Activated naive CD4-positive, alpha-beta T cell treated with anti-CD3 and anti-CD28 coated beads, Interleukin-2, amount 10 ng/mL, durations not matched to agents 7 days and 5 days (primary cell): Measurements from ENCODE around the gene CIC.
A peak's percentile ranks its signal among the peaks of the same experiment; 100 is the strongest.

Experiments
- CTCF ChIA-PET: fragments of 350-600 bp; sonication (Branson Sonifier 250); formaldehyde crosslinking; loops from one replicate; lab custom pipeline; 2021; ENCODE audit warnings: antibody characterized with exemption; lab: Charles Lee
- DNase-seq: peaks from one replicate; pipeline ENCODE4 v3.0.0-alpha.2; 2020
- H3K27ac Mint-ChIP-seq: one replicate; pipeline ENCODE4 v1.8.0; 2021; ENCODE audit warnings: mild to moderate bottlenecking, moderate library complexity, mixed read lengths
- H3K27me3 Mint-ChIP-seq: one replicate; pipeline ENCODE4 v1.8.0; 2021; ENCODE audit warnings: mild to moderate bottlenecking, mixed read lengths
- H3K36me3 Mint-ChIP-seq: one replicate; pipeline ENCODE4 v1.8.0; 2021; ENCODE audit warnings: mixed read lengths
- H3K4me1 Mint-ChIP-seq: one replicate; pipeline ENCODE4 v1.8.0; 2021; ENCODE audit warnings: mixed read lengths
- H3K4me3 Mint-ChIP-seq: one replicate; pipeline ENCODE4 v1.8.0; 2021; ENCODE audit warnings: mild to moderate bottlenecking, moderate library complexity, mixed read lengths
- H3K9me3 Mint-ChIP-seq: one replicate; pipeline ENCODE4 v1.8.0; 2021; ENCODE audit warnings: mixed read lengths

CIC gene

DNA sequence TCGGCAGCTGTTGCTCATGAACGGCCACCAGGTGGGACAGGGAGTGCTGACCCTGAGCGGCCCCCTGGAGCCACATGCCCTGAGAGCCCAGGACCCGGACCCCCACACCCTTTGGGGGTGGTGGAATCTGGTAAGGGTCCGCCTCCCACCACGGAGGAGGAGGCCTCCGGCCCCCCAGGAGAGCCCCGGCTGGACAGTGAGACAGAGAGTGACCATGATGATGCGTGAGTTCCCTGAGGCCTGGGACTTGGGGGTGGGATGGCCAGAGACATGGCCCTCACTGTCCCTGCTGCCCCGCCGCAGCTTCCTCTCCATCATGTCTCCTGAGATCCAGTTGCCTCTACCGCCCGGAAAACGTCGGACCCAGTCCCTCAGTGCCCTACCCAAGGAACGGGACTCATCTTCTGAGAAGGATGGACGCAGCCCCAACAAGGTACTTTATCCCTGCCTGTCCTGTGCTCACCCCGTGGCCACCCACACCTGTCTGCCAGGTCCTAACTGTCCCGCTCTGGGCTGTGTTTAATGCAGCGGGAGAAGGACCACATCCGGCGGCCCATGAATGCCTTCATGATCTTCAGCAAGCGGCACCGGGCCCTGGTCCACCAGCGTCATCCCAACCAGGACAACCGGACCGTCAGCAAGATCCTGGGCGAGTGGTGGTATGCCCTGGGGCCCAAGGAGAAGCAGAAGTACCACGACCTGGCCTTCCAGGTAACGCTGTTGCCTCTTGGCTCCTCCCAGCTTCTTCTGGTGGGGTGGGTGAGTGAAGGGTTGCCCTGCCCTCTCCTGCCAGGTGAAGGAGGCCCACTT lies 18.2 kb downstream of the CIC start:
- Mint-ChIP-seq H3K9me3 (no peaks in the 10 kb centered on the region), H3K27me3 (no peaks in the 10 kb centered on the region), H3K36me3 (peaks cover 29% of the 10 kb centered on the region), H3K4me1 (peaks cover 31% of the 10 kb centered on the region), H3K4me3 (no peak overlapping the region), H3K27ac (no peak overlapping the region)
- no peak for DNase-seq
- CTCF ChIA-PET, result no interaction called here

- peaks cover 31% of the 10 kb centered on the region for H3K4me1 Mint-ChIP-seq
- H3K4me3 Mint-ChIP-seq, result no peak overlapping the region
- DNase-seq, result no peak
- H3K36me3 Mint-ChIP-seq, result peaks cover 32% of the 10 kb centered on the region
- CTCF ChIA-PET, result no interaction called here
- no peak overlapping the region for H3K27ac Mint-ChIP-seq
- no peaks in the 10 kb centered on the region for H3K9me3 Mint-ChIP-seq
- no peaks in the 10 kb centered on the region for H3K27me3 Mint-ChIP-seq
Observed at GRCh38 chr19:42287827-42288107, 18.7 kb downstream of the CIC start.

DNA sequence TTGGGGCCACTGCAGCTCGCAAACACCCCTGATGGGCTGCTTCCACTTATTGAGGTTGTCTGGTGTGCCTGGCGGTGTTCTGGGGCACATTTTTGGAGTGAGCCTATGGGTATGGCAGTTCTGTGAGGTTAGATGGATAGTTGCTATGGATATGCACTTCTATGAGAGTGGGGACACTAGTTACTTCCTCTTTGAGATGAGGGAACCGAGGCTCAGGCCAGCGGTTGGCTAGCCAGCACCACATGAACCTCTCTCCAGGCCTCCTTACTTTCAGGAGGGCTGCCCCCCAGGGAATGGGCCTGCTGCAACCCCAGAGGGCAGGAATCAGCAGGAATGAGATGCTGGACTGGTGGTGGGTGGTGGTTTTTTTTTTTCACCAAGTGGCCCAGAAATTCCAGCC lies 19.3 kb downstream of the CIC start:
- Mint-ChIP-seq H3K27me3 (no peaks in the 10 kb centered on the region), H3K27ac (no peak overlapping the region), H3K4me3 (no peak overlapping the region), H3K9me3 (no peaks in the 10 kb centered on the region), H3K36me3 (peaks cover 35% of the 10 kb centered on the region), H3K4me1 (peaks cover 33% of the 10 kb centered on the region)
- DNase-seq, result no peak
- CTCF ChIA-PET, result interaction anchor here (1.8 kb wide), 1 partner anchor 10 kb away, joined by 7 read pairs; no protein-coding TSS in a partner anchor

DNA sequence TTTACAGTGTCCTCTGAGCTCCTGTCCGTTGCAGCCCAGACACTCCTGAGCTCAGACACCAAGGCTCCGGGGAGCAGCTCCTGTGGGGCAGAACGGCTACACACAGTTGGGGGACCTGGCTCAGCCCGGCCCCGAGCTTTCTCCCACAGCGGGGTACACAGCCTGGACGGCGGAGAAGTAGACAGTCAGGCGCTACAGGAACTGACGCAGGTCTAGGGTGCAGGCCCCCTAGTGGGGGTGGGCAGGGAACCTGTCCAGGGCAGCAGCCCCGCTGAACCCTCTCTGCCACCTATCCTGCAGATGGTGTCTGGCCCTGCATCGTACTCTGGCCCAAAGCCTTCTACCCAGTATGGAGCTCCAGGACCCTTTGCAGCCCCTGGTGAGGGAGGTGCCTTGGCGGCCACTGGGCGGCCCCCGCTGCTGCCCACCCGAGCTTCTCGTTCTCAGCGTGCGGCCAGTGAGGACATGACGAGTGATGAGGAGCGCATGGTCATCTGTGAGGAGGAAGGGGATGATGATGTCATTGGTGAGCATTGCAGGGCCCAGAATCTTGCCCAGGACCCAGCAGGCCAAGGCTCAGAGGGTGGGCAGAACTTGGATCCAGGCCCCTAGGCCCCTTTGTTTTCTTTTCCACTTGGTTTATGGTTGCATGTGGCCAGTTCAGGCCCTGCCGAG lies 20.0 kb downstream of the CIC start:
- Mint-ChIP-seq H3K27me3 (no peaks in the 10 kb centered on the region), H3K4me3 (no peak overlapping the region), H3K27ac (no peak overlapping the region), H3K36me3 (peaks cover 39% of the 10 kb centered on the region), H3K4me1 (peaks cover 33% of the 10 kb centered on the region), H3K9me3 (no peaks in the 10 kb centered on the region)
- CTCF ChIA-PET, result interaction anchor here (1.8 kb wide), 1 partner anchor 9 kb away, joined by 7 read pairs; no protein-coding TSS in a partner anchor
- no peak for DNase-seq

DNA sequence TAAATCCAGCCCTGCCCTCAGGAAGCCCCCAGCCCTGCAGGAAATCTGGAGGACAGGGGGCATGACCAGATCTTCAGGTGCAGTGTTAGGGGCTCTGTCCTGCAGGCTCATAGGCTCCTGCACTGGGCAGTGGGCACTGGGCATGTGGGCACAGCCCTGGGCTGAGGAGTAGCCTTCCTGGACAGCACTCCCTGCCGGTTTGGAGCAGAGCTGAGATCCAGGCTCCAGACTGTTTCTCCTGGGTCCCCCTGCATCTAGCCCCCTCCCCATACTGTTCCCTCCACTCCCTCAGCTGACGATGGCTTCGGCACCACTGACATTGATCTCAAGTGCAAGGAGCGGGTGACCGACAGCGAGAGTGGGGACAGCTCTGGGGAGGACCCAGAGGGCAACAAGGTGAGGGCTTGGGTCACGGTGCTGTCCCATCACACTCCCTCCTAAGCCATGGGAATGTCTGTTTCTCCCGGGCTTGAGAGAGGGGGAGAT lies 20.5 kb downstream of the CIC start:
- no peak for DNase-seq
- H3K27me3 Mint-ChIP-seq, result no peaks in the 10 kb centered on the region
- H3K4me1 Mint-ChIP-seq, result peaks cover 33% of the 10 kb centered on the region
- no peak overlapping the region for H3K27ac Mint-ChIP-seq
- H3K36me3 Mint-ChIP-seq, result peaks cover 44% of the 10 kb centered on the region
- no peaks in the 10 kb centered on the region for H3K9me3 Mint-ChIP-seq
- CTCF ChIA-PET, result interaction anchor here (1.8 kb wide), 1 partner anchor 9 kb away, joined by 7 read pairs; no protein-coding TSS in a partner anchor
- H3K4me3 Mint-ChIP-seq, result no peak overlapping the region

GRCh38 chr19:42290136-42290522 lies 21.1 kb downstream of the CIC start:
- DNase-seq, result no peak
- Mint-ChIP-seq H3K27me3 (no peaks in the 10 kb centered on the region), H3K36me3 (peaks cover 45% of the 10 kb centered on the region), H3K9me3 (no peaks in the 10 kb centered on the region), H3K4me3 (no peak overlapping the region), H3K4me1 (peaks cover 27% of the 10 kb centered on the region), H3K27ac (no peak overlapping the region)
- CTCF ChIA-PET, result interaction anchor here (1.8 kb wide), 1 partner anchor 8 kb away, joined by 7 read pairs; no protein-coding TSS in a partner anchor

DNA sequence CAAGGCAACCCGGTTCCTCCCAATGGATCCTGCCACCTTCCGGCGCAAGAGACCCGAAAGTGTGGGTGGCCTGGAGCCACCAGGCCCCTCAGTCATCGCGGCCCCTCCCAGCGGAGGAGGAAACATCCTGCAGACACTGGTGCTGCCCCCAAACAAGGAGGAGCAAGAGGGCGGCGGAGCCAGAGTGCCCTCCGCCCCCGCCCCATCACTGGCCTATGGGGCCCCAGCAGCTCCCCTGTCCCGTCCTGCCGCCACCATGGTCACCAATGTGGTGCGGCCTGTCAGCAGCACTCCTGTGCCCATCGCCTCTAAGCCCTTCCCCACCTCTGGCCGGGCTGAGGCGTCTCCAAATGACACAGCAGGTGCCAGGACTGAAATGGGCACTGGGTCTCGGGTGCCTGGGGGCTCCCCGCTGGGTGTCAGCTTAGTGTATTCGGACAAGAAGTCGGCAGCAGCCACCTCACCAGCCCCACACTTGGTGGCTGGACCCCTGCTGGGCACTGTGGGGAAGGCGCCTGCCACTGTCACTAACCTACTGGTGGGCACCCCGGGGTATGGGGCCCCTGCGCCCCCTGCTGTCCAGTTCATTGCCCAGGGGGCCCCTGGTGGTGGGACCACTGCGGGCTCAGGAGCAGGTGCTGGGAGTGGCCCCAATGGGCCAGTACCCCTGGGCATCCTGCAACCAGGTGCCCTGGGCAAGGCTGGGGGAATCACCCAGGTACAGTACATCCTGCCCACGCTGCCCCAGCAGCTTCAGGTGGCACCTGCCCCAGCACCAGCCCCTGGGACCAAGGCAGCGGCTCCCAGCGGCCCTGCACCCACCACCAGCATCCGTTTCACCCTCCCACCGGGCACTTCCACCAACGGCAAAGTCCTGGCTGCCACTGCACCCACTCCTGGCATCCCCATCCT lies 21.7 kb downstream of the CIC start:
- peak; percentile 69 for DNase-seq
- Mint-ChIP-seq H3K4me3 (no peak overlapping the region), H3K9me3 (no peaks in the 10 kb centered on the region), H3K4me1 (peaks cover 22% of the 10 kb centered on the region), H3K27me3 (no peaks in the 10 kb centered on the region), H3K36me3 (peaks cover 45% of the 10 kb centered on the region), H3K27ac (no peak overlapping the region)
- CTCF ChIA-PET, result no interaction called here

DNA sequence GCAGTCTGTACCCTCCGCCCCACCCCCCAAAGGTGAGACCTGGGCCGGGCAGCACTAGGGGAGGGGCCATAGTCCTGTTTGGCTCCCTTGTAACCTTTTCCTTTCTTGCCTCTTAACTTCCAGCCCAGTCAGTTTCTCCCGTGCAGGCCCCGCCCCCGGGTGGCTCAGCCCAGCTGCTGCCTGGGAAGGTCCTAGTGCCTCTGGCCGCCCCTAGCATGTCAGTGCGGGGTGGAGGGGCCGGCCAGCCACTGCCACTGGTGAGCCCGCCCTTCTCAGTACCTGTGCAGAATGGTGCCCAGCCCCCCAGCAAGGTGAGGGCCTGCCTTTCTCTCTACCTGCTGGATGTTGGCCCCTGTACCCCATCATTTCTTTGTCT lies 22.4 kb downstream of the CIC start:
- Mint-ChIP-seq H3K27ac (no peak overlapping the region), H3K4me1 (peaks cover 17% of the 10 kb centered on the region), H3K36me3 (peaks cover 42% of the 10 kb centered on the region), H3K9me3 (no peaks in the 10 kb centered on the region), H3K4me3 (no peak overlapping the region), H3K27me3 (no peaks in the 10 kb centered on the region)
- CTCF ChIA-PET, result no interaction called here
- no peak for DNase-seq

- Mint-ChIP-seq H3K36me3 (peaks cover 40% of the 10 kb centered on the region), H3K27me3 (no peaks in the 10 kb centered on the region), H3K9me3 (no peaks in the 10 kb centered on the region), H3K4me1 (peaks cover 15% of the 10 kb centered on the region), H3K27ac (no peak overlapping the region), H3K4me3 (no peak overlapping the region)
- DNase-seq, result no peak
- CTCF ChIA-PET, result interaction anchor here (1.9 kb wide), 1 partner anchor 160 kb away, joined by 4 read pairs; the partner anchor contains the start of gene POU2F2
Observed at GRCh38 chr19:42292042-42292960, 23.2 kb downstream of the CIC start.

GRCh38 chr19:42292963-42293362 lies 23.9 kb downstream of the CIC start:
- H3K4me3 Mint-ChIP-seq, result no peak overlapping the region
- no peak for DNase-seq
- CTCF ChIA-PET, result interaction anchor here (0.9 to 1.9 kb wide), 2 partner anchors 159 to 160 kb away, joined by 3 to 4 read pairs; partner anchors contain the start of gene POU2F2
- peaks cover 37% of the 10 kb centered on the region for H3K36me3 Mint-ChIP-seq
- peaks cover 14% of the 10 kb centered on the region for H3K4me1 Mint-ChIP-seq
- H3K27me3 Mint-ChIP-seq, result no peaks in the 10 kb centered on the region
- H3K27ac Mint-ChIP-seq, result no peak overlapping the region
- no peaks in the 10 kb centered on the region for H3K9me3 Mint-ChIP-seq

- CTCF ChIA-PET, result interaction anchor here (0.9 to 1.9 kb wide), 2 partner anchors 159 to 161 kb away, joined by 3 to 4 read pairs; partner anchors contain the start of gene POU2F2
- Mint-ChIP-seq H3K4me1 (peaks cover 14% of the 10 kb centered on the region), H3K4me3 (no peak overlapping the region), H3K36me3 (peaks cover 34% of the 10 kb centered on the region), H3K27me3 (no peaks in the 10 kb centered on the region), H3K27ac (peak overlapping the region; percentile 45), H3K9me3 (no peaks in the 10 kb centered on the region)
- no peak for DNase-seq
Observed at GRCh38 chr19:42293540-42293939, 24.5 kb downstream of the CIC start.

DNA sequence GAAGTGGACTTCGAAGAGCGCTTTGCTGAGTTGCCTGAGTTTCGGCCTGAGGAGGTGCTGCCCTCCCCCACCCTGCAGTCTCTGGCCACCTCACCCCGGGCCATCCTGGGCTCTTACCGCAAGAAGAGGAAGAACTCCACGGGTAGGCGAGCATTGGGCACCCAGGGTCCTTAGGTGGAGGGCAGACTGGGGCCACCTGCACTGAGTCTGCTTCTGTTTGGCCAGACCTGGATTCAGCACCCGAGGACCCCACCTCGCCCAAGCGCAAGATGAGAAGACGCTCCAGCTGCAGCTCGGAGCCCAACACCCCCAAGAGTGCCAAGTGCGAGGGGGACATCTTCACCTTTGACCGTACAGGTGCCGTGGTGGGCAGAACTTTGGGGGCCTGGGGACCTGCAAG lies 24.9 kb downstream of the CIC start:
- peaks cover 34% of the 10 kb centered on the region for H3K36me3 Mint-ChIP-seq
- no peaks in the 10 kb centered on the region for H3K9me3 Mint-ChIP-seq
- H3K4me3 Mint-ChIP-seq, result no peak overlapping the region
- CTCF ChIA-PET, result interaction anchor here (0.9 to 2.2 kb wide), 4 partner anchors 14 to 161 kb away, joined by 3 to 12 read pairs (median 4); partner anchors contain the start of gene POU2F2
- H3K27me3 Mint-ChIP-seq, result no peaks in the 10 kb centered on the region
- H3K27ac Mint-ChIP-seq, result no peak overlapping the region
- DNase-seq, result no peak
- H3K4me1 Mint-ChIP-seq, result peaks cover 14% of the 10 kb centered on the region
